OCI-LY3 (cell line): ENCODE results near the gene NT5DC3.

Experiments
- CTCF ChIP-seq: fragments of 200-600, 300-600 bp; sonication (generic); IDR thresholded peaks from 2 replicates; pipeline ENCODE4 v1.5.1; 2014; ENCODE audit warnings: antibody characterized with exemption, low read length, low read depth
- EZH2phosphoT487 ChIP-seq: fragments of 200-600 bp; shearing (Covaris generic); IDR thresholded peaks from 2 replicates; pipeline ENCODE4 v1.6.1; 2018; ENCODE audit warnings: antibody characterized with exemption, mixed run types, low read depth

GRCh38 chr12:103765322-103765721 lies 75.7 kb downstream of the NT5DC3 start:
- TF ChIP-seq CTCF (no peak), EZH2phosphoT487 (no peak)
